HepG2 (cell line): ENCODE measurements around the gene SLC43A1. TPM values are rescaled to one million over a fixed set of nuclear protein-coding genes. Genes with fewer than 3 reads are reported as not detected.

Experiments
- FOSL2 ChIP-seq: sonication (generic); formaldehyde crosslinking; IDR thresholded peaks from 2 replicates; pipeline ENCODE4 v1.4.0; 2020; ENCODE audit warnings: missing genetic modification reagents
- GATAD2A ChIP-seq: IDR thresholded peaks from 2 replicates; pipeline ENCODE4 v1.6.1; 2016
- GLI4 ChIP-seq: sonication (generic); formaldehyde crosslinking; IDR thresholded peaks from 2 replicates; pipeline ENCODE4 v1.5.1; 2020; ENCODE audit warnings: missing genetic modification reagents, mild to moderate bottlenecking, moderate library complexity, borderline replicate concordance
- IKZF4 ChIP-seq: sonication (generic); formaldehyde crosslinking; IDR thresholded peaks from 2 replicates; pipeline ENCODE4 v1.5.1; 2020; ENCODE audit warnings: borderline replicate concordance, mild to moderate bottlenecking, low read depth, missing genetic modification reagents; ENCODE audit errors: not compliant biosample characterization
- NFYB ChIP-seq: sonication (generic); formaldehyde crosslinking; IDR thresholded peaks from 2 replicates; pipeline ENCODE4 v1.4.0; 2020; ENCODE audit warnings: missing genetic modification reagents
- NR2F2 ChIP-seq: IDR thresholded peaks from 2 replicates; pipeline ENCODE4 v1.6.1; 2012; ENCODE audit warnings: low read depth, inconsistent platforms, borderline replicate concordance
- REPIN1 ChIP-seq: sonication (generic); formaldehyde crosslinking; IDR thresholded peaks from 2 replicates; pipeline ENCODE4 v1.8.0; 2022; ENCODE audit warnings: missing genetic modification reagents, low read depth, mild to moderate bottlenecking, borderline replicate concordance
- SIX1 ChIP-seq: sonication (generic); formaldehyde crosslinking; IDR thresholded peaks from 2 replicates; pipeline ENCODE4 v1.4.0; 2020; ENCODE audit warnings: missing genetic modification reagents, borderline replicate concordance
- SOX13 ChIP-seq, 3 experiments: fragments of 450-650 bp in 1 of 3; sonication (generic) in 1 of 3; formaldehyde crosslinking in 1 of 3; IDR thresholded peaks in 2 of 3; conservative IDR thresholded peaks in 1 of 3; 2 replicates each; pipeline versions ENCODE4 v1.5.0 to v1.6.1; 2016 to 2020; ENCODE audit warnings: antibody characterized with exemption in 1 of 3, mild to moderate bottlenecking in 1 of 3, missing compliant biosample characterization in 1 of 3, missing genetic modification reagents in 1 of 3, moderate library complexity in 1 of 3
- SPEN ChIP-seq: sonication (generic); formaldehyde crosslinking; IDR thresholded peaks from 2 replicates; pipeline ENCODE4 v1.5.1; 2020; ENCODE audit warnings: low read depth, mild to moderate bottlenecking, missing genetic modification reagents
- TEAD2 ChIP-seq: sonication (generic); formaldehyde crosslinking; IDR thresholded peaks from 2 replicates; pipeline ENCODE4 v1.9.0; 2021; ENCODE audit warnings: missing genetic modification reagents
- ZEB1 ChIP-seq: IDR thresholded peaks from 2 replicates; pipeline ENCODE4 v1.6.1; 2012; ENCODE audit warnings: mild to moderate bottlenecking, low read depth, inconsistent platforms; ENCODE audit not compliant: insufficient replicate concordance
- ZFP41 ChIP-seq: sonication (generic); formaldehyde crosslinking; IDR thresholded peaks from 2 replicates; pipeline ENCODE4 v1.4.0; 2020; ENCODE audit warnings: mild to moderate bottlenecking, missing genetic modification reagents, borderline replicate concordance
- ZFY ChIP-seq: sonication (generic); formaldehyde crosslinking; IDR thresholded peaks from 2 replicates; pipeline ENCODE4 v1.4.0; 2020; ENCODE audit warnings: missing genetic modification reagents
- ZMAT3 ChIP-seq: sonication (generic); formaldehyde crosslinking; conservative IDR thresholded peaks from 2 replicates; pipeline ENCODE4 v1.7.0; 2021; ENCODE audit warnings: missing genetic modification reagents
- ZNF615 ChIP-seq: sonication (generic); formaldehyde crosslinking; IDR thresholded peaks from 2 replicates; pipeline ENCODE4 v1.5.0; 2020; ENCODE audit warnings: mild to moderate bottlenecking, missing genetic modification reagents, borderline replicate concordance
- ZNF747 ChIP-seq: sonication (generic); formaldehyde crosslinking; IDR thresholded peaks from 2 replicates; pipeline ENCODE4 v1.8.1; 2023; ENCODE audit warnings: missing genetic modification reagents, mild to moderate bottlenecking, borderline replicate concordance
- ZNF780A ChIP-seq: sonication (generic); formaldehyde crosslinking; IDR thresholded peaks from 2 replicates; pipeline ENCODE4 v1.8.0; 2022; ENCODE audit warnings: mild to moderate bottlenecking, missing genetic modification reagents, moderate library complexity
- polyA plus RNA-seq, 8 experiments: library from polyadenylated mRNA; depleted of rRNA in 3 of 8; stranded (reverse) in 7 of 8; unstranded in 1 of 8; fragments of >200 nt; fragmentation: Illumina TruSeq in 4 of 8; extraction: Trizol in 4 of 8; gene quantifications; 2 replicates each; pipeline versions ENCODE4 v1.2.1 to v1.2.3, GENCODE V29; 2011 to 2016; ENCODE audit warnings: low read depth in 4 of 8, missing spikeins in 1 of 8, mixed read lengths in 1 of 8; ENCODE audit not compliant: insufficient read depth in 1 of 8
- total RNA-seq, 5 experiments: library from RNA; depleted of rRNA; stranded (reverse); fragments of >200 nt; fragmentation: Illumina TruSeq; extraction: Trizol; gene quantifications; 2 replicates each; pipeline ENCODE4 v1.2.3, GENCODE V29; 2016; ENCODE audit warnings: low read depth in 1 of 5
- TF ChIP-seq, protein P1 (sequence below): sonication (generic); formaldehyde crosslinking; IDR thresholded peaks from 2 replicates; pipeline ENCODE4 v1.5.0; 2020; ENCODE audit warnings: missing genetic modification reagents
- TF ChIP-seq, protein P2 (sequence below): IDR thresholded peaks from 2 replicates; pipeline ENCODE4 v1.6.1; 2012; ENCODE audit warnings: low read length, improper control_type of control experiment
- TF ChIP-seq, protein P3 (sequence below): sonication (generic); formaldehyde crosslinking; IDR thresholded peaks from 2 replicates; pipeline ENCODE4 v1.4.0; 2020; ENCODE audit warnings: missing genetic modification reagents
- TF ChIP-seq, protein P4 (sequence below): sonication (generic); formaldehyde crosslinking; conservative IDR thresholded peaks from 2 replicates; pipeline ENCODE4 v1.4.0; 2020; ENCODE audit warnings: missing genetic modification reagents
- TF ChIP-seq, protein P5 (sequence below): sonication (generic); formaldehyde crosslinking; conservative IDR thresholded peaks from 2 replicates; pipeline ENCODE4 v1.8.1; 2023; ENCODE audit warnings: missing genetic modification reagents

SLC43A1 gene
- total and polyA plus RNA-seq, 2 of the 13 experiments (the other 11 are each of a cell fraction or from before 2014, with no cell fraction given) = 72.3 to 87.6 TPM

DNA sequence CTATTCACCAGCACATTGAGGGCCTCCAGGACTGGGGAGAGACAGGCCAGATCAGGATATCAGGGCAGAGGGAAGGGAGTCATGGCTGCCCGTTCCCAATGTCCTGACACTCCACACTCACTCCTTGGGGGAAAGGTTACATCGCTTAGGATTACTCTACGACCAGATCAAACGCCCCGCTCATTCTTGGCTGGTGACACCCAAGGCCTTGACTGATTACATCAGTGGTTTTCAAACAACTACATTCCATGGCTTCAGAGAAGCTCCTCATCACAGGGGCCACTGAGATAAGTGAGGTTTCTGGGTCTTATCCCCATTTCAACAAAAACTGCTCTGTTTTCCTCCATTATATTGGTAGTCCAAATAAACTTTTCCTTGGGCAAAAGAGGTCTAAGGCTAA, 37.0 kb upstream of the SLC43A1 start (continued):
- TF ChIP-seq SOX13 (IDR thresholded peaks at IDR 0.05) = no peak
- TF ChIP-seq SOX13 (CRISPR knock-in tag; conservative IDR thresholded peaks at IDR 0.05 in 1 of 2, IDR thresholded peaks at IDR 0.05 in 1 of 2) = peak in 1 of 2 experiments; percentile 65; a peak in 1 of 4 replicates
- TF ChIP-seq ZFY (CRISPR knock-in tag) = no peak
- no peak for TF ChIP-seq REPIN1 (CRISPR knock-in tag)
- TF ChIP-seq TEAD2 (CRISPR knock-in tag) = no peak
- peak; percentile 44; the same call in 1 of the 2 replicates for TF ChIP-seq NR2F2
- TF ChIP-seq, protein P1, sequence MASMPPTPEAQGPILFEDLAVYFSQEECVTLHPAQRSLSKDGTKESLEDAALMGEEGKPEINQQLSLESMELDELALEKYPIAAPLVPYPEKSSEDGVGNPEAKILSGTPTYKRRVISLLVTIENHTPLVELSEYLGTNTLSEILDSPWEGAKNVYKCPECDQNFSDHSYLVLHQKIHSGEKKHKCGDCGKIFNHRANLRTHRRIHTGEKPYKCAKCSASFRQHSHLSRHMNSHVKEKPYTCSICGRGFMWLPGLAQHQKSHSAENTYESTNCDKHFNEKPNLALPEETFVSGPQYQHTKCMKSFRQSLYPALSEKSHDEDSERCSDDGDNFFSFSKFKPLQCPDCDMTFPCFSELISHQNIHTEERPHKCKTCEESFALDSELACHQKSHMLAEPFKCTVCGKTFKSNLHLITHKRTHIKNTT (CRISPR knock-in tag) = no peak
- no peak for TF ChIP-seq ZNF615 (CRISPR knock-in tag)
- peak; percentile 66 for TF ChIP-seq GATAD2A
- TF ChIP-seq ZEB1 = no peak
- TF ChIP-seq FOSL2 = peak; percentile 90
- TF ChIP-seq, protein P2, sequence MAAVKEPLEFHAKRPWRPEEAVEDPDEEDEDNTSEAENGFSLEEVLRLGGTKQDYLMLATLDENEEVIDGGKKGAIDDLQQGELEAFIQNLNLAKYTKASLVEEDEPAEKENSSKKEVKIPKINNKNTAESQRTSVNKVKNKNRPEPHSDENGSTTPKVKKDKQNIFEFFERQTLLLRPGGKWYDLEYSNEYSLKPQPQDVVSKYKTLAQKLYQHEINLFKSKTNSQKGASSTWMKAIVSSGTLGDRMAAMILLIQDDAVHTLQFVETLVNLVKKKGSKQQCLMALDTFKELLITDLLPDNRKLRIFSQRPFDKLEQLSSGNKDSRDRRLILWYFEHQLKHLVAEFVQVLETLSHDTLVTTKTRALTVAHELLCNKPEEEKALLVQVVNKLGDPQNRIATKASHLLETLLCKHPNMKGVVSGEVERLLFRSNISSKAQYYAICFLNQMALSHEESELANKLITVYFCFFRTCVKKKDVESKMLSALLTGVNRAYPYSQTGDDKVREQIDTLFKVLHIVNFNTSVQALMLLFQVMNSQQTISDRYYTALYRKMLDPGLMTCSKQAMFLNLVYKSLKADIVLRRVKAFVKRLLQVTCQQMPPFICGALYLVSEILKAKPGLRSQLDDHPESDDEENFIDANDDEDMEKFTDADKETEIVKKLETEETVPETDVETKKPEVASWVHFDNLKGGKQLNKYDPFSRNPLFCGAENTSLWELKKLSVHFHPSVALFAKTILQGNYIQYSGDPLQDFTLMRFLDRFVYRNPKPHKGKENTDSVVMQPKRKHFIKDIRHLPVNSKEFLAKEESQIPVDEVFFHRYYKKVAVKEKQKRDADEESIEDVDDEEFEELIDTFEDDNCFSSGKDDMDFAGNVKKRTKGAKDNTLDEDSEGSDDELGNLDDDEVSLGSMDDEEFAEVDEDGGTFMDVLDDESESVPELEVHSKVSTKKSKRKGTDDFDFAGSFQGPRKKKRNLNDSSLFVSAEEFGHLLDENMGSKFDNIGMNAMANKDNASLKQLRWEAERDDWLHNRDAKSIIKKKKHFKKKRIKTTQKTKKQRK = no peak
- TF ChIP-seq SIX1 (CRISPR knock-in tag) = no peak
- TF ChIP-seq IKZF4 (CRISPR knock-in tag) = no peak
- TF ChIP-seq SPEN (CRISPR knock-in tag) = no peak
- TF ChIP-seq, protein P3, sequence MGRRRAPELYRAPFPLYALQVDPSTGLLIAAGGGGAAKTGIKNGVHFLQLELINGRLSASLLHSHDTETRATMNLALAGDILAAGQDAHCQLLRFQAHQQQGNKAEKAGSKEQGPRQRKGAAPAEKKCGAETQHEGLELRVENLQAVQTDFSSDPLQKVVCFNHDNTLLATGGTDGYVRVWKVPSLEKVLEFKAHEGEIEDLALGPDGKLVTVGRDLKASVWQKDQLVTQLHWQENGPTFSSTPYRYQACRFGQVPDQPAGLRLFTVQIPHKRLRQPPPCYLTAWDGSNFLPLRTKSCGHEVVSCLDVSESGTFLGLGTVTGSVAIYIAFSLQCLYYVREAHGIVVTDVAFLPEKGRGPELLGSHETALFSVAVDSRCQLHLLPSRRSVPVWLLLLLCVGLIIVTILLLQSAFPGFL (CRISPR knock-in tag) = no peak
- TF ChIP-seq ZNF780A (CRISPR knock-in tag) = no peak
- TF ChIP-seq, protein P4, sequence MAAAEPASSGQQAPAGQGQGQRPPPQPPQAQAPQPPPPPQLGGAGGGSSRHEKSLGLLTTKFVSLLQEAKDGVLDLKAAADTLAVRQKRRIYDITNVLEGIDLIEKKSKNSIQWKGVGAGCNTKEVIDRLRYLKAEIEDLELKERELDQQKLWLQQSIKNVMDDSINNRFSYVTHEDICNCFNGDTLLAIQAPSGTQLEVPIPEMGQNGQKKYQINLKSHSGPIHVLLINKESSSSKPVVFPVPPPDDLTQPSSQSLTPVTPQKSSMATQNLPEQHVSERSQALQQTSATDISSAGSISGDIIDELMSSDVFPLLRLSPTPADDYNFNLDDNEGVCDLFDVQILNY (CRISPR knock-in tag) = no peak
- TF ChIP-seq NFYB (CRISPR knock-in tag) = no peak
- no peak for TF ChIP-seq ZFP41 (CRISPR knock-in tag)
- no peak for TF ChIP-seq ZNF747 (CRISPR knock-in tag)
- no peak for TF ChIP-seq ZMAT3 (CRISPR knock-in tag)
- TF ChIP-seq, protein P5, sequence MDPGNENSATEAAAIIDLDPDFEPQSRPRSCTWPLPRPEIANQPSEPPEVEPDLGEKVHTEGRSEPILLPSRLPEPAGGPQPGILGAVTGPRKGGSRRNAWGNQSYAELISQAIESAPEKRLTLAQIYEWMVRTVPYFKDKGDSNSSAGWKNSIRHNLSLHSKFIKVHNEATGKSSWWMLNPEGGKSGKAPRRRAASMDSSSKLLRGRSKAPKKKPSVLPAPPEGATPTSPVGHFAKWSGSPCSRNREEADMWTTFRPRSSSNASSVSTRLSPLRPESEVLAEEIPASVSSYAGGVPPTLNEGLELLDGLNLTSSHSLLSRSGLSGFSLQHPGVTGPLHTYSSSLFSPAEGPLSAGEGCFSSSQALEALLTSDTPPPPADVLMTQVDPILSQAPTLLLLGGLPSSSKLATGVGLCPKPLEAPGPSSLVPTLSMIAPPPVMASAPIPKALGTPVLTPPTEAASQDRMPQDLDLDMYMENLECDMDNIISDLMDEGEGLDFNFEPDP (CRISPR knock-in tag) = no peak
- TF ChIP-seq GLI4 = no peak
